Stimulated activated CD4-positive, alpha-beta T cell treated with anti-CD3 and anti-CD28 coated beads, TNF-alpha, amount 100 ng/mL, for 1 hour (primary cell): ENCODE measurements around the gene ASIC3.

Experiments used
- DNase-seq, 3 donors: peaks; one replicate each; pipeline ENCODE4 v3.0.0-alpha.2; 2020; ENCODE audit warnings: low read depth in 3 of 3, low spot score in 1 of 3

The ASIC3 gene

GRCh38 chr7:151070574-151070960 lies 22.2 kb downstream of the ASIC3 start:
- DNase-seq: no peak

- no peak for DNase-seq
Observed at GRCh38 chr7:151071032-151071866, 22.9 kb downstream of the ASIC3 start.

- no peak for DNase-seq
Observed at GRCh38 chr7:151073990-151074389, 25.7 kb downstream of the ASIC3 start.

- DNase-seq: no peak
Observed at GRCh38 chr7:151074817-151075661, 26.7 kb downstream of the ASIC3 start.

GRCh38 chr7:151075662-151075971 lies 27.3 kb downstream of the ASIC3 start:
- DNase-seq: no peak

- DNase-seq: no peak
Observed at GRCh38 chr7:151075978-151076426, 27.7 kb downstream of the ASIC3 start.

GRCh38 chr7:151076863-151077704 lies 28.8 kb downstream of the ASIC3 start:
- DNase-seq: no peak

GRCh38 chr7:151077705-151078232 lies 29.4 kb downstream of the ASIC3 start:
- DNase-seq: no peak

GRCh38 chr7:151078233-151079040 lies 30.1 kb downstream of the ASIC3 start:
- no peak for DNase-seq

GRCh38 chr7:151079199-151079910 lies 31.0 kb downstream of the ASIC3 start:
- DNase-seq: no peak

GRCh38 chr7:151080067-151080521 lies 31.8 kb downstream of the ASIC3 start:
- DNase-seq: no peak

- peak; percentile 72 to 80 (median 74) for DNase-seq
Observed at GRCh38 chr7:151080522-151081169, 32.3 kb downstream of the ASIC3 start, which contains the start of gene FASTK. Gene FASTK, minus strand, starts transcription at chr7:151080809. Its CDS starts 43 bp downstream, at chr7:151080766.

- DNase-seq: no peak
Observed at GRCh38 chr7:151081170-151082101, 33.1 kb downstream of the ASIC3 start.

- DNase-seq: no peak
Observed at GRCh38 chr7:151082141-151083070, 34.1 kb downstream of the ASIC3 start.

- DNase-seq: peak; percentile 49 to 69 (median 63)
Observed at GRCh38 chr7:151083071-151083823, 34.9 kb downstream of the ASIC3 start, which contains the start of gene TMUB1. Gene TMUB1, minus strand, starts transcription at chr7:151083493. Its CDS starts 930 bp downstream, at chr7:151082563.

GRCh38 chr7:151083824-151084160 lies 35.5 kb downstream of the ASIC3 start:
- no peak for DNase-seq
